H9 (cell line): Measurements from ENCODE around the gene ADORA2B. TPM values are rescaled to one million over a fixed set of nuclear protein-coding genes. Genes with fewer than 3 reads are reported as not detected.

ENCODE experiments used
- DNase-seq: peaks from one replicate; pipeline ENCODE4 v3.0.0-alpha.2; 2017
- H2AFZ ChIP-seq: one replicate; pipeline ENCODE4 v1.6.1; 2013; ENCODE audit warnings: mild to moderate bottlenecking, low read length, control low read depth, moderate library complexity
- H2AK5ac ChIP-seq: 2 replicates; pipeline ENCODE4 v1.6.1; 2013; ENCODE audit warnings: low read length, control low read depth, mixed read lengths; ENCODE audit not compliant: insufficient read length
- H2BK120ac ChIP-seq: one replicate; pipeline ENCODE4 v1.6.1; 2013; ENCODE audit warnings: low read depth, mild to moderate bottlenecking, low read length, control low read depth, inconsistent platforms; ENCODE audit not compliant: poor library complexity, severe bottlenecking
- H2BK12ac ChIP-seq: 2 replicates; pipeline ENCODE4 v1.6.1; 2013; ENCODE audit warnings: low read length, control low read depth, mixed read lengths, low read depth; ENCODE audit not compliant: insufficient read length
- H2BK15ac ChIP-seq: 2 replicates; pipeline ENCODE4 v1.6.1; 2013; ENCODE audit warnings: low read depth, low read length, control low read depth
- H2BK20ac ChIP-seq: one replicate; pipeline ENCODE4 v1.6.1; 2013; ENCODE audit warnings: low read depth, mild to moderate bottlenecking, low read length, control low read depth, inconsistent platforms; ENCODE audit not compliant: poor library complexity, severe bottlenecking
- H2BK5ac ChIP-seq: 2 replicates; pipeline ENCODE4 v1.6.1; 2013; ENCODE audit warnings: low read length, control low read depth, mixed read lengths; ENCODE audit not compliant: insufficient read length
- H3K14ac ChIP-seq: 2 replicates; pipeline ENCODE4 v1.6.1; 2013; ENCODE audit warnings: low read length, control low read depth; ENCODE audit not compliant: insufficient read depth
- H3K18ac ChIP-seq: 2 replicates; pipeline ENCODE4 v1.6.1; 2013; ENCODE audit warnings: low read depth, mild to moderate bottlenecking, mixed read lengths, low read length, control low read depth; ENCODE audit not compliant: insufficient read length
- H3K23ac ChIP-seq: 2 replicates; pipeline ENCODE4 v1.6.1; 2013; ENCODE audit warnings: low read length, control low read depth, mixed read lengths, low read depth; ENCODE audit not compliant: insufficient read length
- H3K23me2 ChIP-seq: 2 replicates; pipeline ENCODE4 v1.6.1; 2013; ENCODE audit warnings: low read depth, mild to moderate bottlenecking, mixed read lengths, low read length, control low read depth; ENCODE audit not compliant: insufficient read length, poor library complexity, severe bottlenecking
- H3K27ac ChIP-seq: 2 replicates; pipeline ENCODE4 v1.5.1; 2013; ENCODE audit warnings: low read length, control low read depth, mixed read lengths, low read depth; ENCODE audit not compliant: insufficient read length
- H3K27me3 ChIP-seq: 2 replicates; pipeline ENCODE4 v1.6.1; 2013; ENCODE audit warnings: low read length, control low read depth, inconsistent platforms; ENCODE audit not compliant: insufficient read depth
- H3K4ac ChIP-seq: 2 replicates; pipeline ENCODE4 v1.6.1; 2013; ENCODE audit warnings: low read depth, mild to moderate bottlenecking, control low read depth, inconsistent platforms, low read length, moderate library complexity
- H3K4me1 ChIP-seq: 2 replicates; pipeline ENCODE4 v1.6.1; 2013; ENCODE audit warnings: low read length, control low read depth, inconsistent platforms; ENCODE audit not compliant: insufficient read depth
- H3K4me2 ChIP-seq: 2 replicates; pipeline ENCODE4 v1.6.1; 2013; ENCODE audit warnings: low read length, control low read depth, mixed read lengths; ENCODE audit not compliant: insufficient read length, insufficient read depth
- H3K56ac ChIP-seq: 2 replicates; pipeline ENCODE4 v1.6.1; 2013; ENCODE audit warnings: low read depth, mild to moderate bottlenecking, mixed read lengths, low read length, control low read depth; ENCODE audit not compliant: insufficient read length
- H3K79me1 ChIP-seq: 2 replicates; pipeline ENCODE4 v1.6.1; 2013; ENCODE audit warnings: low read depth, mild to moderate bottlenecking, moderate library complexity, low read length, control low read depth, inconsistent platforms; ENCODE audit not compliant: insufficient read depth, poor library complexity, severe bottlenecking
- H3K79me2 ChIP-seq: 2 replicates; pipeline ENCODE4 v1.6.1; 2013; ENCODE audit warnings: low read length, control low read depth, inconsistent platforms; ENCODE audit not compliant: insufficient read depth
- H3K9ac ChIP-seq: 2 replicates; pipeline ENCODE4 v1.6.1; 2013; ENCODE audit warnings: low read length, control low read depth, mixed read lengths; ENCODE audit not compliant: insufficient read length; ENCODE audit errors: extremely low read depth
- H3K9me3 ChIP-seq: one replicate; pipeline ENCODE4 v1.6.1; 2013; ENCODE audit warnings: low read depth, low read length, inconsistent platforms; ENCODE audit not compliant: control insufficient read depth
- H3T11ph ChIP-seq: one replicate; pipeline ENCODE4 v1.6.1; 2013; ENCODE audit warnings: mild to moderate bottlenecking, low read length, control low read depth, inconsistent platforms
- H4K20me1 ChIP-seq: one replicate; pipeline ENCODE4 v1.6.1; 2013; ENCODE audit not compliant: control insufficient read depth, insufficient read length, insufficient read depth
- H4K5ac ChIP-seq: 2 replicates; pipeline ENCODE4 v1.6.1; 2013; ENCODE audit warnings: low read depth, mild to moderate bottlenecking, mixed read lengths, low read length, control low read depth; ENCODE audit not compliant: insufficient read length
- H4K8ac ChIP-seq: replicated peaks from 2 replicates; pipeline ENCODE4 v1.6.1; 2013; ENCODE audit warnings: low read length, control low read depth, mixed read lengths, low read depth; ENCODE audit not compliant: insufficient read length
- H4K91ac ChIP-seq: 2 replicates; pipeline ENCODE4 v1.6.1; 2013; ENCODE audit warnings: low read depth, mild to moderate bottlenecking, moderate library complexity, mixed read lengths, low read length, control low read depth; ENCODE audit not compliant: insufficient read length
- H3K27ac Mint-ChIP-seq, 3 experiments: 2 replicates in 2 of 3; 3 replicates in 1 of 3; pipeline ENCODE4 v1.8.0; 2020 to 2021; ENCODE audit warnings: mixed read lengths in 3 of 3, mild to moderate bottlenecking in 1 of 3, moderate library complexity in 1 of 3
- H3K27me3 Mint-ChIP-seq: 2 replicates; pipeline ENCODE4 v1.8.0; 2021; ENCODE audit warnings: low read depth, mild to moderate bottlenecking, moderate library complexity, mixed read lengths
- H3K36me3 Mint-ChIP-seq, 3 experiments: 2 replicates in 2 of 3; 3 replicates in 1 of 3; pipeline ENCODE4 v1.8.0; 2020 to 2021; ENCODE audit warnings: low read depth in 3 of 3, mixed read lengths in 3 of 3; ENCODE audit not compliant: insufficient read depth in 1 of 3
- H3K4me1 Mint-ChIP-seq, 2 experiments: 2 replicates each; pipeline ENCODE4 v1.8.0; 2020; ENCODE audit warnings: mixed read lengths in 2 of 2
- H3K4me3 Mint-ChIP-seq, 2 experiments: 2 replicates in 1 of 2; 3 replicates in 1 of 2; pipeline ENCODE4 v1.8.0; 2020 to 2021; ENCODE audit warnings: mild to moderate bottlenecking in 2 of 2, mixed read lengths in 2 of 2, moderate library complexity in 1 of 2
- H3K9me3 Mint-ChIP-seq, 2 experiments: 2 replicates in 1 of 2; 3 replicates in 1 of 2; pipeline ENCODE4 v1.8.0; 2020; ENCODE audit warnings: mild to moderate bottlenecking in 2 of 2, mixed read lengths in 2 of 2, moderate library complexity in 1 of 2
- CTCF ChIP-seq: fragments of 200-600 bp; sonication (generic); conservative IDR thresholded peaks from 3 replicates; pipeline ENCODE4 v1.8.0; 2021; ENCODE audit warnings: antibody characterized with exemption, mild to moderate bottlenecking
- WGBS: extraction: QIAGEN DNeasy Blood & Tissue Kit; methylation state at CpG from one replicate; pipeline ENCODE4 v1.1.7; 2013; ENCODE audit warnings: missing lambda C conversion rate, low lambda C conversion rate, mixed read lengths; ENCODE audit not compliant: insufficient read length; ENCODE audit errors: extremely low coverage; 5-methylcytosine and 5-hydroxymethylcytosine counted together
- total RNA-seq: library from RNA; stranded (reverse); gene quantifications from 2 replicates; pipeline ENCODE4 v1.2.1, GENCODE V29; 2021

The ADORA2B gene
- total RNA-seq, 1 experiment from 2014 or later, result 3.1 TPM

GRCh38 chr17:16002708-16003260 lies 57.9 kb downstream of the ADORA2B start:
- no peaks in the 10 kb centered on the region for H4K20me1 ChIP-seq
- H3K14ac ChIP-seq, result no peak overlapping the region
- Mint-ChIP-seq H3K4me3 (no peak overlapping the region), H3K4me1 (peaks cover 13 to 16% of the 10 kb centered on the region in 2 experiments), H3K27ac (no peak overlapping the region), H3K36me3 (peaks cover 59 to 72% (median 70%) of the 10 kb centered on the region in 3 experiments), H3K27me3 (no peaks in the 10 kb centered on the region), H3K9me3 (peaks cover 7 to 10% of the 10 kb centered on the region in 2 experiments)
- no peak overlapping the region for H4K5ac ChIP-seq
- H2BK20ac ChIP-seq, result no peak overlapping the region
- 0 out of 2 replicates have a peak, but pooled peaks cover 4% of the 10 kb centered on the region for H3K4me1 ChIP-seq
- H3K79me1 ChIP-seq, result peaks cover 8% of the 10 kb centered on the region
- H3T11ph ChIP-seq, result no peak overlapping the region
- H3K27ac ChIP-seq, result no peak overlapping the region
- no CpG with 5 or more reads among the region's 2 CpGs for WGBS
- peaks cover 7% of the 10 kb centered on the region for H3K23me2 ChIP-seq
- no peak overlapping the region for H2AK5ac ChIP-seq
- H2BK5ac ChIP-seq, result no peak overlapping the region
- no peak overlapping the region for H2BK12ac ChIP-seq
- H2BK120ac ChIP-seq, result no peak overlapping the region
- no peak overlapping the region for H3K4ac ChIP-seq
- no peak overlapping the region for H3K23ac ChIP-seq
- H3K9me3 ChIP-seq, result no peaks in the 10 kb centered on the region
- no peak overlapping the region for H2AFZ ChIP-seq
- no peak overlapping the region for H4K8ac ChIP-seq
- no peak overlapping the region for H3K18ac ChIP-seq
- H3K79me2 ChIP-seq, result peaks cover 13% of the 10 kb centered on the region; the same call in 1 of the 2 replicates
- H3K27me3 ChIP-seq, result no peaks in the 10 kb centered on the region
- H3K56ac ChIP-seq, result no peak overlapping the region
- H3K9ac ChIP-seq, result no peak overlapping the region
- no peak overlapping the region for H4K91ac ChIP-seq
- no peak overlapping the region for H2BK15ac ChIP-seq
- TF ChIP-seq CTCF, result no peak
- DNase-seq, result no peak
- no peak overlapping the region for H3K4me2 ChIP-seq
